Fibroblast of gingiva (primary cell): Measurements from ENCODE around the gene DPF3.
"Not testable (repeated sequence)": the region's sequence is repeated elsewhere in the genome, so short reads cannot be mapped to it uniquely, and the experiment has no call there.

Experiments used
- DNase-seq: peaks from one replicate; pipeline ENCODE4 v3.0.0-alpha.2; 2011; ENCODE audit warnings: low read depth

The DPF3 gene

DNA sequence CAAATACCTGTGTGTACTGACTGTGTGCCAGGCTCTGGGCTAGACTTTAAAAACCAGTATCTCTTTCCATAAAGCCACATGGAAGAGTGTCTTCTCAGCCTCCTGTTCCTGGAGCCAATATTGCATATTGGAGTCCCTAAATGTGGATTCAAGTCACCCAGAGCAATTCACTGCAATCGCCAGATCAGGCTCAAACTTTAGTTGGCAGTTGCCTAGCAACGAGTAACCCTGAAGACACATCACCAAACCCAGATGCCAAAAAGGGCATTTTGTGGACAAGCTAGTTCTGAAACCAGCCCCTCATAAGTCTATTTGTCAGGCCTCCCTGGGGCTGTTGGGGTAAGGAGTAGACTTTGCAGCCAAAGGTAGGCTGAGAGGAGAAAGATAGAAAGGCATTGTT lies 13.7 kb downstream of the DPF3 start:
- DNase-seq = peak; percentile 17

- no peak for DNase-seq
Observed at GRCh38 chr14:72879431-72879830, 14.5 kb downstream of the DPF3 start.

DNA sequence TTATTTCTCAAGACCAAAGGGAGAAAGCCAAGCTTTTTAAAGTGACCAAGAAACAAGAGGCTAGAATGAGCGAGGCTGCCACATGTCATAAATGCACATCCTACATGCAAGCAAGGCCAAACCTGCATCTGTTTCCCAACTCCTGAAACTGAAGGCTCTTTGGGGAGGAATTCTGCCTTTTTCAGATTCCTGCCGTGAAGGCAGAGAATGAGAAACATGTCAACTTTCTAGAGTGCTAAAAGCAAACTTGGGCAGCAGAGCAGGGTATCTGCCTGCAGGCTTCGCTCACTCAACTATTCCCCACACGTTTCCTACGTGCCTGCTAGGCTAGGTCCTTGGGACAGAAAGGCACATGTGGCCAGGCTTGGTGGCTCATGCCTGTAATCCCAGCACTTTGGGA lies 15.2 kb downstream of the DPF3 start:
- DNase-seq = no peak

GRCh38 chr14:72876710-72877063 lies 17.2 kb downstream of the DPF3 start:
- DNase-seq = no peak

DNA sequence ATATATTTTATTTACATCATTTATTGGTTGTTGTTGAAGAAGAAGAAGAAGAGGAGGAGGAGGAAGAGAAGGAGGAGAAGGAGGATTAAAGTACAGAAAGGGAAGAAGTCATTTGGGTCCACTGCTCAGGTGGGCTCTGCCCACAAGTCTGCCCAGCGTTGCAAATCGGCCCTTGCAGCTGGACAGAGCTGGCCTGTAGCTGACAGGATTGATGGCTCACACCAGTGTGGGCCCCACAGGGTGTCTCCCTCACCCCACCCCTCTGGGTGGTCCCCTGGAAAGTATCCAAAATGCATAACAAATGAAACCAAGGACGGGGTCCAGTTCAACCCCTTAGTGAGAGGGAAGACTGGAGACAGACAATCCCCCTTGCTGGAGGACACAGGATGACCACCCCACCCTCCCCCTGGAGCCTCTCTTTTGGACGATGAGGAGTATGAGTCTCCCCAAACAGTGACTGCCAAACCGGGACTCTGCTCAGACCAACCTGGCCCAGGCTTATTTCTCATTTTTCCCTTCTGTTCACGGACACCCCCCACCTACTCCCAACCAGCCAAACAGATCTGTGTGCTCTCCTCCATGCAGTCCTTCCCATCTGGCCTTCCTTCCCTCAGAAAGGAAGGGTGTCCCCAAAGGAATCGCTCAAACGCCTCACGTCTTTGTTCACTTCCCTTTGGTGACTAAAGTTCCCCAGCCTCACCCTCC lies 17.7 kb downstream of the DPF3 start:
- DNase-seq = no peak

- DNase-seq = not testable (repeated sequence)
Observed at GRCh38 chr14:72870878-72871277, 23.0 kb downstream of the DPF3 start.

GRCh38 chr14:72869407-72870329 lies 24.2 kb downstream of the DPF3 start:
- no peak for DNase-seq

GRCh38 chr14:72868500-72868899 lies 25.4 kb downstream of the DPF3 start:
- no peak for DNase-seq

DNA sequence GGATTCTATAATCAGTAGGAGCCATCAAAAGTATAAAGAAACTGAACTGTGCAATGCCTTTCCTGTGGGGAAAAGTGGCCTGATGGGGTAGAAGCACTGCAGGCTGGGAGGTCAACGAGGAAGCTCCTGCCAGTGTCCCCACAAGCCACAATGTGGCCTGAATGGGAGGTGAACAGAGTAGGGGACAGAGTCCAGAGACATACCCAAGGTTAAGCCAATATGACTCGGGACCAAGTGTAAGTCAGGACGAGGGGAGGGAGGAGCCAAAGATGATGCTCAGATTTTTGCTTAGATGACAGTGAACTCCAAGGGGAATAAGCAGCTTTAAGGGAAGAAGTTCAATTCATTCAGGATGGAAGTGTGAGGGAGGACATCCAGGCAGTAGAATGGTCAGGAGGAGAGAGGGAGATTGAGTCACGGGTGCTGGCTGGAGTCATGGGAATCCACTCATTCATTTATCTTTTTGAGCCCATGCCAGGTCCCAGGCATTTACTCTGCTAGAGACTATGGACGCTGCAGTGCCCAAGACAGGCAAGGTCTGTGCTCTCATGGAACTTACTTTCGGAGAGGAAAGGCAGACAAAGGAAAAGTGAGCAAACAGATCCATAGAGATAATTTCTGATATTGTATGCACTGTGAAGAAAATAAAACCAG lies 29.1 kb downstream of the DPF3 start:
- no peak for DNase-seq

GRCh38 chr14:72863216-72864006 lies 30.5 kb downstream of the DPF3 start:
- peak; percentile 65 for DNase-seq

GRCh38 chr14:72856530-72857266 lies 37.2 kb downstream of the DPF3 start:
- DNase-seq = no peak

GRCh38 chr14:72855913-72856312 lies 38.0 kb downstream of the DPF3 start:
- DNase-seq = peak; percentile 54

GRCh38 chr14:72852194-72852593 lies 41.7 kb downstream of the DPF3 start:
- DNase-seq = no peak

DNA sequence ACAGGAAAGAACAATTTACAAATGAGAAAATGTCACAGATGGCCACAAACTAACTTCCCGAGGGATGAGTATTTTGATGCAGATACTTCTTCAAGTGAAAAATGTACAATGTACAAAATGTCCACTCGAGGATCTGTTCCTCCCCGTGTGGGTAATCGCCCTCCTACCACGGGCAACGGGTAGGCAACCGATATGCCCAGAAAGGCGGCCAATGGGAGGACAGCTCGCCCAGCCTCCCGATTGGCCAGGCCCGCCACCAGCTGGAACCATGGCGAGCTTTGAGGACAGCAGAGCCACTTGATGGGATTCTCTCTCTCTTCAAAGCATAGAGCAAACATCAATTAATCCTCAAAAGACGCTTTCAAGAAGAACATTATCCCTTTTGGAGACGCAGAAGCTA lies 42.3 kb downstream of the DPF3 start:
- DNase-seq = no peak

- no peak for DNase-seq
Observed at GRCh38 chr14:72850360-72850759, 43.5 kb downstream of the DPF3 start.

- no peak for DNase-seq
Observed at GRCh38 chr14:72849222-72849621, 44.7 kb downstream of the DPF3 start.

DNA sequence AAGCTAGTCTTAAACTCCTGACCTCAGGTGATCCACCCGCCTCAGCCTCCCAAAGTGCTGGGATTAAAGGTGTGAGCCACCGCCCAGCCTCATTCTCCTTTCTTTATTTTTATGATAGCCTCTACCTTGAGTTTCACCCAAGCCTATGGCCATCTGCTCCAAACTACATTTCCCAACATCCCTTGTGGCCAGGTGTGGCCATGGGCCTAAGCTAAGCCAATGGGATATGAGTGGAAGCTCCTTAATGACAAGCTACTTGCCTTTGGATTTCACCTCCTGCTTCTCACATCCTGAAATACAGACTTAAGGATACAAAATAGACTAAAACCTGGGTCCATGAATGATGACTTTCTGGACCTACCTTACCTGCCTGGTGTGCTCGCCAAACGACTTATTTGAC lies 46.2 kb downstream of the DPF3 start:
- DNase-seq = no peak

DNA sequence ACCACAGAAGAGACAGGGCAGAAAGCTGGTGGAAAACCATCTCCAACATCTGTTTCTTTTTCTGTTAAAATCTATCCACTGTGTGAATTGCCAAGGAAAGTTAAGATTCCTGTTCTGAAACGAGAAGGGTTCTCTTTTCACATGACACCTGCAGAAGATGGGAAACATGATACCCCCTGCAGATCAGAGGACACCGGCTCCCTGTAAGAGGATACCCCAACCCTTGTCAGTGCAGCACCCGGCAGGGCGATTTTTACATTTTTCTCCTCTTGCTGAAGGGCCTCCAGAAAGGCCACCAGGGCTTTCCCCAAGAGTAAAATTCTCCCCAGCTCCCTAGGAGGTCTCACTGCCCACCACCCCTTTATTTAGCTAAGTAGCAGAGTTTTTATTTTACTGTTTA lies 48.2 kb downstream of the DPF3 start:
- no peak for DNase-seq

GRCh38 chr14:72845196-72845595 lies 48.7 kb downstream of the DPF3 start:
- DNase-seq = no peak

DNA sequence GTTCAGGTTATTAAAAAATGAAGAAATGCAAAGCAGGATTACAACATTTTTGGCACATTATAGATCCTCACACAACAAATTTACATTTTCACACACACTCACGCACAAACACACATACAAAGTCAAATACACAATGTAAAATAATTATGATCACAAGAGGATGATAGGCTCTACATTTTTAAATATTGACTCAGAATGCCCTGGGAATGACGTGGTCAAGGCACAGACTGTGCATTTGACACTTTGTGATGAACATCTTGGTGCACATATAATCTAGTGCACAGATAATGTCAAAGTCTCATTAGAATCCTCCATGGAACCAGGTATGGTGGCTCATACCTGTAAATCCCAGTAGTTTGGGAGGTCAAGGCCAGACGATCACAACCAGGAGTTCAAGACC lies 49.4 kb downstream of the DPF3 start:
- DNase-seq = no peak
